DMS153 (cell line): Measurements from ENCODE around the gene PIP5K1B.

ENCODE experiments used
- DNase-seq: peaks from one replicate; lab custom pipeline; 2025; lab: John Stamatoyannopoulos, UW

The PIP5K1B gene

DNA sequence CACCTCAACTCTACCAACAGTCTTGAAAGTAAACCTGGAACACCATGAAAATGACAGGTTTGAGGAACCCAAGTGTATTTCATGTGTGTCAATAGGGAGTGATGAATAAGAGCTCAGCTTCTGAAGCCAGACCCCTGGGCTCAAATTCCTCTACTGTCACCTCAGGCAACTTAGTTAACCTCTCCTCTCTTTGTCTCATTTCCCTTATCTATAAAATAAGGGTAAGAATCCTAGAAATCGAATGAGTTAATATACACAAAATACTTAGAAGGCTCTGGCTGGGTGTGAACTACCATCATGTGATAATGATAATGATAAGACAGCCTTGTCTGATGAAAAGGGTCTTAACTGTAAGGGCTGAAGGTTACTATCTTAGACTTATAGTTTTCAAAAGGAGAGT lies 66.3 kb downstream of the PIP5K1B start:
- no peak for DNase-seq

GRCh38 chr9:68775003-68775730 lies 70.1 kb downstream of the PIP5K1B start:
- DNase-seq: no peak

- no peak for DNase-seq
Observed at GRCh38 chr9:68777070-68777763, 72.2 kb downstream of the PIP5K1B start.

DNA sequence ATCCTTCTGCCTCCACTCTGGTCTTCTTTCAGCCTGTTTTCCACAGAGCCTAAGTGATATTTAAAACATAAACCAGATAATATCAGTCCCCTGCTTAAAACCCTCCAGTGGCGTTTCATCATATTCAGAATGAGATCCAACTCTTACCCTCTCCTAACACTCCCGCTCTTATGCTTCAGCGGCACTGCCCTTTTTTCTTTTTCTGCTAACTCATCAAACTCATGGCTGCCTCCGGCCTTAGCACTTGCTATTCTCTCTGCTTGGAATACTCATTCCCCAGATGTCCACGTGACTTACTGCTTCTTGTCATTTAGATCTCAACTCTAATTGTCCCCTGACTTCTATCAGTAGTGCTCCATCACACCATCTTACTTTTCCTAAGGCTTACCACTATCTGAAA lies 73.6 kb downstream of the PIP5K1B start:
- DNase-seq: no peak

DNA sequence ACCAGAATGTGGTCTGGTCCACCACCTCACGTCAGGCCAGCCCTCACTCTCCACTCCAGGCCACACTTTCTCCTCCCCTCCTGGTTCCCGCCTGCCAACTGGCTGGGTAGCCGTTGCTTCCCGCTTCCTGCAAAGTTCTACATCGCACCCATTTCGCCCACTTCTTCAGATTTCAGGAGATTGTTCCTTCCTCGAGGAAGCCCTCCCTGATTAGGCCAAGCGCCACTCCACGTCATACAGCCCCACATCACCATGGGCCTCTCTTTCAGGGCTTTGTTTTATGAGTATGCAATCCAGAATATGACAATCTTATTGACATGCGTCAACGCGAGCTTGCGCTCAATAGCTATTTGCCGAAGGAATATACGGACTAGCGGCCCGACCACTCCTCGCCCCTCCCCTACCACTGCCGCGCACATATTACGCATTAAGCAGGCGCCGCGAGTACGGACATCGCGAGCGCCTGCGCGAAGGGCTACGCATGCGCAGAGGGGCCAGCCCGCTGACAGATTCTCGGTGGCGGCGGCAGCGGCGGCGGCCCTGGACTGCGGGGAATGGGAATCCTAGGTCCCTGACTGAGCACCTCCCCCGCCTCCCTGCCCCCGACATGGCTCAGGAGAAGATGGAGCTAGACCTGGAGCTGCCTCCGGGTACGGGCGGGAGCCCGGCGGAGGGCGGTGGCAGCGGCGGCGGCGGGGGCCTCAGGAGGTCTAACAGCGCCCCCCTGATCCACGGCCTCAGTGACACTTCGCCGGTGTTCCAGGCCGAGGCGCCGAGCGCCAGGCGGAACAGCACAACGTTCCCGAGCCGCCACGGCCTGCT lies 74.7 kb downstream of the PIP5K1B start:
- DNase-seq: peak; percentile 90

DNA sequence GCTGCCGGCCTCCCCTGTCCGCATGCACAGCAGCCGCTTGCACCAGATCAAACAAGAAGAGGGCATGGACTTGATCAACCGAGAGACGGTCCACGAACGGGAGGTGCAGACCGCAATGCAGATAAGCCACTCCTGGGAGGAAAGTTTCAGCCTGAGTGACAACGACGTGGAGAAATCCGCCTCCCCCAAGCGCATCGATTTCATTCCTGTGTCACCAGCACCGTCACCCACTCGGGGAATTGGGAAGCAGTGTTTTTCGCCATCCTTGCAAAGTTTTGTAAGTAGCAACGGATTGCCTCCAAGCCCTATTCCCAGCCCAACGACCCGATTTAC lies 75.3 kb downstream of the PIP5K1B start:
- no peak for DNase-seq

- DNase-seq: no peak
Observed at GRCh38 chr9:68780720-68781119, 75.7 kb downstream of the PIP5K1B start.

- no peak for DNase-seq
Observed at GRCh38 chr9:68781928-68782327, 76.9 kb downstream of the PIP5K1B start.

DNA sequence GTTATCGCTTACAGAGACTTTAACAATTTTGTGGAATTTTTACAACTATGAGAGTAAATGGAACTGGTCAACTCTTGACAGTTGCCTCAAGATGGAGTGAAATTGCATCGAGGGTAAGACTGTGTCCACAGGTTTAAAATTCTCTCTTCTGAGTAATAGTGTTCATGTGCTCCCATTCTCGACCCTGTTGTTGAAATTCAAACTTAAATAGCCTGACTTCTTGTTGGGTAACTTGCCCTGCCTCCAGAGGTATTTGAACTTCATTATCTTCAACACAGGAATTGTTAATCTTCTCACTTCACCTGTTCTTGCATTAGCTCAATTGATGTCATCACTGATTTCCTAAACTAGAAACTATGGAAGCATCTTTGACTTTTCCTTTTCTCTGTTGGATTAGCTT lies 77.5 kb downstream of the PIP5K1B start:
- no peak for DNase-seq

GRCh38 chr9:68785965-68786364 lies 80.9 kb downstream of the PIP5K1B start:
- DNase-seq: no peak

GRCh38 chr9:68791169-68791568 lies 86.1 kb downstream of the PIP5K1B start:
- no peak for DNase-seq

GRCh38 chr9:68793605-68794343 lies 88.7 kb downstream of the PIP5K1B start:
- no peak for DNase-seq

- DNase-seq: no peak
Observed at GRCh38 chr9:68794898-68795297, 89.9 kb downstream of the PIP5K1B start.

GRCh38 chr9:68795411-68795810 lies 90.4 kb downstream of the PIP5K1B start:
- DNase-seq: no peak

GRCh38 chr9:68797116-68797515 lies 92.1 kb downstream of the PIP5K1B start:
- no peak for DNase-seq

DNA sequence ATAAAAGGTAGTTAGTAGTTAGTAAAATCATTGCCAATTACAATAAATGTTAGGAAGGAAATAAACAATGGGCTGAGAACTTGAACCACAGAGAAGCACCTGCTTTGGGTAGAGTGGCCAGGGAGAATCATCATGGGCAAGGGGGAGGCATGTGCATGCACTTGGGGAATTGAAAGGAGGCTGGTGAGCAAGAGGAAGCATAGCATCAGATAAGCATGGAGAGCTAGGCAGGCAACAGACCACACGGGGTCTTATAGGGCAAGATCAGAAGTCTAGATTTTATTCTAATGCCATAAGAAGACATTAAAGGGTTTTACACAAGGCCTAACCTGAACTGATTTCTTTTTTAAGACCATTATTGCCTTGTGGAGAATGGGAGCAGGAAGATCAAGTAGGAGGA lies 93.4 kb downstream of the PIP5K1B start:
- DNase-seq: no peak

DNA sequence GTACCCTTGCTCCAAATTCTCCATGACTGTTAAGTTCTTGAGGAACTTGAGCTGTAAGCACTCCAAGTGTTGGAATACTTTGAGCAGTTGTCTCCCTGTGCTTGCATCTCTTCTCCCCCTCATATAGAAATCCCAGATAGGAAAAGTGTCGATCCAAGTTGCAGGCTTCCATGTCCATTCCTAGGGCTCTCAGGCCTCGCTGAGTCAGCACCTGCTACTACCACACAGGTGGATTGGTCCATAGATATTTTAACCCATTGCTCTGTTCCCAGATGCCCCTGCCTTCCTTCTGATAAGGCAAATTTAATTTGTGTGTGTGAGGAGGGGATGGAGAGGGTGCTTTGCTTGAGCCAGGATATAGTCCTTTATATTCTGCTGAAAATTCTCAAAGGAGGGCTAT lies 95.8 kb downstream of the PIP5K1B start:
- no peak for DNase-seq

GRCh38 chr9:68802525-68803015 lies 97.5 kb downstream of the PIP5K1B start:
- no peak for DNase-seq

- DNase-seq: no peak
Observed at GRCh38 chr9:68804911-68805889, 100.2 kb downstream of the PIP5K1B start.

GRCh38 chr9:68805890-68806517 lies 101.0 kb downstream of the PIP5K1B start:
- DNase-seq: no peak
